ENCODE measurements around the gene ANKH. TPM values are rescaled to one million over a fixed set of nuclear protein-coding genes. Genes with fewer than 3 reads are reported as not detected.

The ANKH gene
- total RNA-seq, 1 experiment from 2014 or later: 53.2 TPM

DNA sequence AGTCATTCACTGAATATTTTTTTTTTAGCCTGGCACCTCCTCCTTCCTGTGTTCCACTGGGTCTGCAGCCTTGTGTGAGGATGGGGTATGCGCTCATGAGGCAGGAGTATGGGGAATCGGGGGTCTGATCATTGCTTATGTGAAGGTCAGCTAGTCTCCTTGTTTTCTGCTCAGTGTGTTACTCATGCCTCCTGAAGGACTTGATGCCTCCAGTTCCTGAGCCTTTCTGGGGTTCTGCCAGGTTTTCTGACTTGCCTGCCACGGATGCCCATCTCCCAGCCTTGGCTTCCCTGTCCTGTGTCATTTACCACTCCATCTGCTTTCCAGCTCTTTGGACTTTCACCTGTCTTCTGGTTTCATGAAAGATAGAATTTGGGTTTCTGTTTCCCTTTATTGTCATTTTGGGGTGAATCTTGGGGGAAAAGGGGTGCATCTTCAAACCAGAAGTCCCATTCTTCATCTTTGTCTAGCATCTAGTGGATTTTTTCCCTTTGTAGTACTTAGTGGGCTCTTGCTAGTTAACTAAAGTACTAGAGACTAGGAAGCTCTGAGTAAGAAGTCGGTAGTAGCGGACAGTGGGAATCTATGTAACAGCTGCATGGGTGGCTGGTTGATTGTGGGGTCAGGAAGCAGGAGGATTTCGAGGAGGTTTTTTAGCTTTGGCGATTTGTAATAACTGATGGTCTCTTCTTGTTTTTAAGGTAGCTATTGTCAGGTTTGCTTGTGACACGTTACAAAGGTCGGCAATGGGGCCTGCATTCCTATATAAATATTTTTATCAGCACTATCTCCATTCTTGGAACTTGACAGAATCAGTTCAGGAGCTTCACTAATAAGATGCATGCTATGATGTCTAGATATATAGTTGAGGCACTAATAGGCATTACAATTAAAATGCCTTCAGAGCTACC lies 198.8 kb downstream of the ANKH start:
- no TSS peak for BruUV-seq (replicated peaks)
- Mint-ChIP-seq H3K4me1 (ENCODE audit: low read depth, unreplicated experiment) (peaks cover 78% of the 10 kb centered on the region), H3K9me3 (ENCODE audit: low read depth, unreplicated experiment) (no peaks in the 10 kb centered on the region), H3K36me3 (ENCODE audit: insufficient read depth, unreplicated experiment) (peaks cover 17% of the 10 kb centered on the region), H3K4me3 (ENCODE audit: low read depth, unreplicated experiment) (no peak overlapping the region), H3K27ac (ENCODE audit: unreplicated experiment) (peak overlapping the region; percentile 47), H3K27me3 (ENCODE audit: unreplicated experiment) (no peaks in the 10 kb centered on the region)
- no peak for DNase-seq
- intact Hi-C loops (cut with micrococcal nuclease; ENCODE audit: unreplicated experiment): no loop called here
- CTCF ChIA-PET: no interaction called here
- no peak for TF ChIP-seq CTCF (IDR thresholded peaks at IDR 0.05; ENCODE audit: unreplicated experiment)

DNA sequence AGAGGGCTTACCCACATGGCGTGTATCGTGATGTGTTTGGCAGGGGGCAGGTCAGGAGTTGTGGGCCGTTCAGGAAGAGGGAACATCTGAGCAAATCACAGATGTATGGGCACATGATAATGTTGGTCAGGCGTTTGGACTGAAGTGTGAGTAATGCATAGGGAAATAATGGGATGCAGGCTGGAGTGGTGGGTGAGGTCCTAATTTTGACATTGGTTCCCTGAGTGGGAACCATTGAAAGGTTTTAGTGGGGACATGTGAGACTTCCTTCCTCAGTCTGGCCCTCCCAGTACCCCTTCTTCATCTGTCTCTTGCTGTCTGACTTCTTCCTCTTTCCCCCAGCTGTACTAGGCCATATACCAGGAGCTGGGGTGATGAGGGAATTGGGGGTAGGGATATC lies 199.5 kb downstream of the ANKH start:
- Mint-ChIP-seq H3K4me1 (ENCODE audit: low read depth, unreplicated experiment) (peaks cover 84% of the 10 kb centered on the region), H3K27ac (ENCODE audit: unreplicated experiment) (peak overlapping the region; percentile 47), H3K4me3 (ENCODE audit: low read depth, unreplicated experiment) (no peak overlapping the region), H3K27me3 (ENCODE audit: unreplicated experiment) (no peaks in the 10 kb centered on the region), H3K9me3 (ENCODE audit: low read depth, unreplicated experiment) (no peaks in the 10 kb centered on the region), H3K36me3 (ENCODE audit: insufficient read depth, unreplicated experiment) (peaks cover 17% of the 10 kb centered on the region)
- no peak for TF ChIP-seq CTCF (IDR thresholded peaks at IDR 0.05; ENCODE audit: unreplicated experiment)
- DNase-seq: no peak
- BruUV-seq (replicated peaks): no TSS peak
- CTCF ChIA-PET: no interaction called here
- intact Hi-C loops (cut with micrococcal nuclease; ENCODE audit: unreplicated experiment): no loop called here

GRCh38 chr5:14671414-14671813 lies 200.2 kb downstream of the ANKH start:
- H3K27me3 Mint-ChIP-seq (ENCODE audit: unreplicated experiment): no peaks in the 10 kb centered on the region
- no peaks in the 10 kb centered on the region for H3K9me3 Mint-ChIP-seq (ENCODE audit: low read depth, unreplicated experiment)
- H3K27ac Mint-ChIP-seq (ENCODE audit: unreplicated experiment): peak overlapping the region; percentile 34
- H3K4me1 Mint-ChIP-seq (ENCODE audit: low read depth, unreplicated experiment): peaks cover 80% of the 10 kb centered on the region
- DNase-seq: no peak
- H3K36me3 Mint-ChIP-seq (ENCODE audit: insufficient read depth, unreplicated experiment): peaks cover 17% of the 10 kb centered on the region
- CTCF ChIA-PET: no interaction called here
- no peak overlapping the region for H3K4me3 Mint-ChIP-seq (ENCODE audit: low read depth, unreplicated experiment)
- no TSS peak for BruUV-seq (replicated peaks)
- TF ChIP-seq CTCF (IDR thresholded peaks at IDR 0.05; ENCODE audit: unreplicated experiment): no peak
- intact Hi-C loops (cut with micrococcal nuclease; ENCODE audit: unreplicated experiment): no loop called here

DNA sequence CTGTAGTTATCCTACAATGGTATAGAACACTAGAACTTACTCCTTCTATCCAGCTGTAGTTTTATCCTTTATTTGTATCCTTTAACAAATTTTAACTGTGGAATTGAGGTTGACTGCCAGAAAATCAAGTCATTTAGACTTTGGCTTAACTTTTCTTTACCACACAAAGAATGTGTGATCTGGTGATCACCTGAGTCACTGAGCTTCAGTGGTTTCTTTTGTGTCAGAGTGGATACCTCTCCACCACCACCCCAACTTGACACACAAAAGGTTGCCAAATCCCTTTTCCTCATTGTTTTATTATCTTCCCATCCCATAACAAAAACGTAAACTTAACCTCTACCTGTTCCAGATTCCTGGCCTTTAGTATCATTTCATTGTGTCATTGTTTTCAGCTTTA lies 201.6 kb downstream of the ANKH start:
- H3K27me3 Mint-ChIP-seq (ENCODE audit: unreplicated experiment): no peaks in the 10 kb centered on the region
- CTCF ChIA-PET: no interaction called here
- no peak overlapping the region for H3K4me3 Mint-ChIP-seq (ENCODE audit: low read depth, unreplicated experiment)
- intact Hi-C loops (cut with micrococcal nuclease; ENCODE audit: unreplicated experiment): no loop called here
- H3K27ac Mint-ChIP-seq (ENCODE audit: unreplicated experiment): no peak overlapping the region
- DNase-seq: no peak
- H3K4me1 Mint-ChIP-seq (ENCODE audit: low read depth, unreplicated experiment): peaks cover 66% of the 10 kb centered on the region
- no peak for TF ChIP-seq CTCF (IDR thresholded peaks at IDR 0.05; ENCODE audit: unreplicated experiment)
- H3K9me3 Mint-ChIP-seq (ENCODE audit: low read depth, unreplicated experiment): no peaks in the 10 kb centered on the region
- peaks cover 24% of the 10 kb centered on the region for H3K36me3 Mint-ChIP-seq (ENCODE audit: insufficient read depth, unreplicated experiment)
- BruUV-seq (replicated peaks): no TSS peak
